GM21619 (cell line): ENCODE measurements around the gene FAM124A.
"Not testable (repeated sequence)": the region's sequence is repeated elsewhere in the genome, so short reads cannot be mapped to it uniquely, and the experiment has no call there.

Experiments used
- ATAC-seq: cut with Tn5 transposase; IDR thresholded peaks from one replicate; pipeline ENCODE4 v1.9.1; 2021; ENCODE audit not compliant: unreplicated experiment

FAM124A gene

GRCh38 chr13:51269039-51269438 is 46.8 kb downstream of the FAM124A start:
- ATAC-seq: no peak

GRCh38 chr13:51270623-51271415 is 48.6 kb downstream of the FAM124A start:
- ATAC-seq: no peak

GRCh38 chr13:51271528-51272085 is 49.4 kb downstream of the FAM124A start:
- ATAC-seq: no peak

- ATAC-seq: no peak
These were observed 52.9 kb downstream of the FAM124A start for GRCh38 chr13:51275101-51275500.

- no peak for ATAC-seq
These were observed 54.4 kb downstream of the FAM124A start for GRCh38 chr13:51276636-51277035.

GRCh38 chr13:51277928-51278327 is 55.7 kb downstream of the FAM124A start:
- ATAC-seq: no peak

- ATAC-seq: no peak
These were observed 56.4 kb downstream of the FAM124A start for GRCh38 chr13:51278426-51279130.

GRCh38 chr13:51280379-51280940 is 58.3 kb downstream of the FAM124A start:
- ATAC-seq: no peak

GRCh38 chr13:51282322-51282721 is 60.1 kb downstream of the FAM124A start:
- ATAC-seq: no peak

GRCh38 chr13:51282923-51283322 is 60.7 kb downstream of the FAM124A start:
- not testable (repeated sequence) for ATAC-seq

GRCh38 chr13:51283371-51283770 is 61.2 kb downstream of the FAM124A start:
- no peak for ATAC-seq

- no peak for ATAC-seq
These were observed 62.1 kb downstream of the FAM124A start for GRCh38 chr13:51284339-51284738.

- peak; percentile 76 for ATAC-seq
These were observed 64.2 kb downstream of the FAM124A start for GRCh38 chr13:51286135-51287002.

- ATAC-seq: no peak
These were observed 65.6 kb downstream of the FAM124A start for GRCh38 chr13:51287758-51288157.

- not testable (repeated sequence) for ATAC-seq
These were observed 66.1 kb downstream of the FAM124A start for GRCh38 chr13:51288254-51288653.

- ATAC-seq: no peak
These were observed 69.1 kb downstream of the FAM124A start for GRCh38 chr13:51291341-51291740.

- ATAC-seq: no peak
These were observed 69.9 kb downstream of the FAM124A start for GRCh38 chr13:51292000-51292565.

GRCh38 chr13:51297556-51297955 is 75.4 kb downstream of the FAM124A start:
- no peak for ATAC-seq

- no peak for ATAC-seq
These were observed 76.6 kb downstream of the FAM124A start for GRCh38 chr13:51298812-51299211.

- ATAC-seq: no peak
These were observed 80.9 kb downstream of the FAM124A start for GRCh38 chr13:51303063-51303552.
